Vagina (tissue), 2 donors: Measurements from ENCODE around the gene ARHGEF28.

Experiments
- CTCF ChIP-seq, 3 experiments: fragments of 450-650 bp in 2 of 3; fragments of 200-600 bp in 1 of 3; sonication (generic) in 1 of 3; IDR thresholded peaks; one replicate each; pipeline ENCODE4 v1.5.1; 2017 to 2019; ENCODE audit warnings: antibody characterized with exemption in 3 of 3, mild to moderate bottlenecking in 2 of 3, moderate library complexity in 2 of 3
- POLR2A ChIP-seq, 2 donors: fragments of 450-650 bp; IDR thresholded peaks; one replicate each; pipeline ENCODE4 v1.6.1; 2017; ENCODE audit warnings: antibody characterized with exemption in 2 of 2, mild to moderate bottlenecking in 2 of 2, moderate library complexity in 2 of 2
- POLR2AphosphoS5 ChIP-seq, 2 donors: sonication (generic); formaldehyde crosslinking; IDR thresholded peaks; one replicate each; pipeline ENCODE4 v1.9.0; 2017; ENCODE audit warnings: antibody characterized with exemption in 2 of 2, mild to moderate bottlenecking in 2 of 2, low read depth in 1 of 2; ENCODE audit not compliant: insufficient read depth in 1 of 2

GRCh38 chr5:73915345-73915744 is 289.3 kb downstream of the ARHGEF28 start:
- TF ChIP-seq CTCF (IDR thresholded peaks at IDR 0.05) (no peak), POLR2A (IDR thresholded peaks at IDR 0.05) (no peak), POLR2AphosphoS5 (IDR thresholded peaks at IDR 0.05; ENCODE audit: insufficient read depth in 1 of 2, low read depth in 1 of 2) (no peak)
